Naive B cell (primary cell): Measurements from ENCODE around the gene RAG1. TPM values are rescaled to one million over a fixed set of nuclear protein-coding genes. Genes with fewer than 3 reads are reported as not detected.

Source experiments
- ATAC-seq, 2 donors: fragments of 150-1000 bp; cut with Tn5 transposase; 2 replicates each; pipeline ENCODE4 v1.10.0; 2021; ENCODE audit warnings: low read depth in 2 of 2, mild to moderate bottlenecking in 2 of 2, moderate library complexity in 2 of 2
- DNase-seq: peaks from one replicate; pipeline ENCODE4 v3.0.0; 2022
- H3K27ac Mint-ChIP-seq, 6 donors: one replicate each; pipeline ENCODE4 v1.8.0; 2020 to 2022; ENCODE audit warnings: mild to moderate bottlenecking in 6 of 6, mixed read lengths in 6 of 6, moderate library complexity in 5 of 6, inconsistent platforms in 2 of 6
- H3K27me3 Mint-ChIP-seq, 3 donors: one replicate each; pipeline ENCODE4 v1.8.0; 2021 to 2022; ENCODE audit warnings: mixed read lengths in 3 of 3, mild to moderate bottlenecking in 1 of 3
- H3K36me3 Mint-ChIP-seq, 2 donors: one replicate each; pipeline ENCODE4 v1.8.0; 2020 to 2022; ENCODE audit warnings: mixed read lengths in 2 of 2, inconsistent platforms in 1 of 2, mild to moderate bottlenecking in 1 of 2
- H3K4me1 Mint-ChIP-seq, 3 donors: one replicate each; pipeline ENCODE4 v1.8.0; 2020 to 2022; ENCODE audit warnings: mixed read lengths in 3 of 3, inconsistent platforms in 1 of 3, mild to moderate bottlenecking in 1 of 3, moderate library complexity in 1 of 3
- H3K4me3 Mint-ChIP-seq, 8 donors: one replicate each; pipeline ENCODE4 v1.8.0; 2020 to 2022; ENCODE audit warnings: mild to moderate bottlenecking in 8 of 8, mixed read lengths in 8 of 8, moderate library complexity in 8 of 8, inconsistent platforms in 2 of 8
- H3K9me3 Mint-ChIP-seq, 7 donors: one replicate each; pipeline ENCODE4 v1.8.0; 2020 to 2022; ENCODE audit warnings: mixed read lengths in 7 of 7, mild to moderate bottlenecking in 5 of 7, inconsistent platforms in 2 of 7, moderate library complexity in 1 of 7
- polyA plus RNA-seq, 6 donors: library from polyadenylated mRNA; unstranded; fragments of 300-500 nt; fragmentation: Illumina TruSeq; gene quantifications; one replicate each; pipeline ENCODE4 v1.2.3, GENCODE V29; 2021; ENCODE audit warnings: low read depth in 6 of 6

The RAG1 gene
- polyA plus RNA-seq, 6 donors from 2014 or later = 0.23 to 1.3 (median 0.43) TPM; not detected in 3

- Mint-ChIP-seq H3K9me3 (no peaks in the 10 kb centered on the region), H3K4me3 (no peak overlapping the region), H3K36me3 (no peaks in the 10 kb centered on the region), H3K4me1 (peaks cover 5 to 9% (median 8%) of the 10 kb centered on the region in 3 donors), H3K27me3 (peaks cover 30 to 43% (median 40%) of the 10 kb centered on the region in 3 donors), H3K27ac (no peak overlapping the region)
- no peak for ATAC-seq
- DNase-seq = no peak
These were observed 1.3 kb upstream of the RAG1 start for GRCh38 chr11:36566407-36567053.

- H3K4me1 Mint-ChIP-seq = peaks cover 8 to 10% (median 9%) of the 10 kb centered on the region in 3 donors
- no peak overlapping the region for H3K4me3 Mint-ChIP-seq
- no peaks in the 10 kb centered on the region for H3K9me3 Mint-ChIP-seq
- H3K27me3 Mint-ChIP-seq = peaks cover 49 to 62% (median 56%) of the 10 kb centered on the region in 3 donors
- peak overlapping the region in 1 of 6 donors; percentile 68 for H3K27ac Mint-ChIP-seq
- DNase-seq (no peak), ATAC-seq (no peak)
- peaks cover 5 to 6% of the 10 kb centered on the region in 2 donors for H3K36me3 Mint-ChIP-seq
These were observed 1.3 kb downstream of the RAG1 start for GRCh38 chr11:36569095-36569494.

GRCh38 chr11:36574486-36574885 lies 6.7 kb downstream of the RAG1 start:
- no peak for DNase-seq
- Mint-ChIP-seq H3K4me3 (peak overlapping the region in 1 of 8 donors; percentile 45), H3K27ac (no peak overlapping the region), H3K27me3 (peaks cover 37 to 46% (median 37%) of the 10 kb centered on the region in 3 donors), H3K9me3 (no peaks in the 10 kb centered on the region), H3K4me1 (peaks cover 0 to 8% (median 0%) of the 10 kb centered on the region in 3 donors), H3K36me3 (peaks cover 7 to 18% of the 10 kb centered on the region in 2 donors)
- ATAC-seq = no peak

- peaks cover 0 to 8% (median 0%) of the 10 kb centered on the region in 3 donors for H3K4me1 Mint-ChIP-seq
- no peak for ATAC-seq
- no peak overlapping the region for H3K4me3 Mint-ChIP-seq
- DNase-seq = no peak
- H3K36me3 Mint-ChIP-seq = peaks cover 7 to 24% of the 10 kb centered on the region in 2 donors
- peaks cover 24 to 33% (median 29%) of the 10 kb centered on the region in 3 donors for H3K27me3 Mint-ChIP-seq
- peaks cover 0 to 12% (median 6%) of the 10 kb centered on the region in 7 donors for H3K9me3 Mint-ChIP-seq
- H3K27ac Mint-ChIP-seq = no peak overlapping the region
These were observed 9.6 kb downstream of the RAG1 start for GRCh38 chr11:36577373-36577772.

GRCh38 chr11:36577859-36578258 lies 10.1 kb downstream of the RAG1 start:
- no peak for DNase-seq
- peaks cover 22 to 30% (median 26%) of the 10 kb centered on the region in 3 donors for H3K27me3 Mint-ChIP-seq
- peaks cover 0 to 8% (median 0%) of the 10 kb centered on the region in 3 donors for H3K4me1 Mint-ChIP-seq
- no peak for ATAC-seq
- no peak overlapping the region for H3K4me3 Mint-ChIP-seq
- peaks cover 7 to 26% of the 10 kb centered on the region in 2 donors for H3K36me3 Mint-ChIP-seq
- peaks cover 0 to 13% (median 6%) of the 10 kb centered on the region in 7 donors for H3K9me3 Mint-ChIP-seq
- H3K27ac Mint-ChIP-seq = peak overlapping the region in 1 of 6 donors; percentile 36

GRCh38 chr11:36578458-36578857 lies 10.7 kb downstream of the RAG1 start:
- peaks cover 7 to 26% of the 10 kb centered on the region in 2 donors for H3K36me3 Mint-ChIP-seq
- H3K27ac Mint-ChIP-seq = no peak overlapping the region

GRCh38 chr11:36581536-36581935 lies 13.7 kb downstream of the RAG1 start:
- DNase-seq = no peak
- Mint-ChIP-seq H3K4me3 (no peak overlapping the region), H3K9me3 (peaks cover 0 to 13% (median 6%) of the 10 kb centered on the region in 7 donors), H3K36me3 (peaks cover 0 to 9% of the 10 kb centered on the region in 2 donors), H3K27me3 (peaks cover 0 to 11% (median 11%) of the 10 kb centered on the region in 3 donors), H3K27ac (no peak overlapping the region), H3K4me1 (no peaks in the 10 kb centered on the region)
- ATAC-seq = no peak

More at GRCh38 chr11:36578458-36578857, 10.7 kb downstream of the RAG1 start:
- no peak for DNase-seq
- H3K4me1 Mint-ChIP-seq = peaks cover 0 to 8% (median 0%) of the 10 kb centered on the region in 3 donors
- H3K9me3 Mint-ChIP-seq = peaks cover 0 to 13% (median 6%) of the 10 kb centered on the region in 7 donors
- no peak for ATAC-seq
- no peak overlapping the region for H3K4me3 Mint-ChIP-seq
- H3K27me3 Mint-ChIP-seq = peaks cover 20 to 30% (median 25%) of the 10 kb centered on the region in 3 donors

GRCh38 chr11:36583667-36584066 lies 15.9 kb downstream of the RAG1 start:
- Mint-ChIP-seq H3K27ac (no peak overlapping the region), H3K9me3 (peaks cover 0 to 13% (median 6%) of the 10 kb centered on the region in 7 donors), H3K27me3 (peaks cover 7 to 19% (median 9%) of the 10 kb centered on the region in 3 donors), H3K36me3 (peaks cover 0 to 9% of the 10 kb centered on the region in 2 donors), H3K4me3 (no peak overlapping the region), H3K4me1 (peaks cover 0 to 7% (median 2%) of the 10 kb centered on the region in 3 donors)
- no peak for ATAC-seq
- no peak for DNase-seq

GRCh38 chr11:36586543-36586942 lies 18.7 kb downstream of the RAG1 start:
- Mint-ChIP-seq H3K27me3 (peaks cover 13 to 19% (median 14%) of the 10 kb centered on the region in 3 donors), H3K4me1 (peaks cover 0 to 7% (median 2%) of the 10 kb centered on the region in 3 donors), H3K9me3 (peaks cover 0 to 9% (median 6%) of the 10 kb centered on the region in 7 donors), H3K36me3 (peaks cover 0 to 9% of the 10 kb centered on the region in 2 donors), H3K27ac (peak overlapping the region in 1 of 6 donors; percentile 5), H3K4me3 (peak overlapping the region in 2 of 8 donors; percentile 44 to 63)
- ATAC-seq (peak; percentile 76 to 90), DNase-seq (peak; percentile 34)

GRCh38 chr11:36588099-36588498 lies 20.3 kb downstream of the RAG1 start:
- no peaks in the 10 kb centered on the region for H3K9me3 Mint-ChIP-seq
- no peak overlapping the region for H3K27ac Mint-ChIP-seq
- ATAC-seq = no peak
- H3K36me3 Mint-ChIP-seq = no peaks in the 10 kb centered on the region
- peaks cover 15 to 25% (median 20%) of the 10 kb centered on the region in 3 donors for H3K27me3 Mint-ChIP-seq
- H3K4me3 Mint-ChIP-seq = no peak overlapping the region
- DNase-seq = no peak
- H3K4me1 Mint-ChIP-seq = peaks cover 0 to 7% (median 2%) of the 10 kb centered on the region in 3 donors

- Mint-ChIP-seq H3K36me3 (no peaks in the 10 kb centered on the region), H3K4me1 (peaks cover 6 to 17% (median 13%) of the 10 kb centered on the region in 3 donors), H3K4me3 (no peak overlapping the region), H3K27me3 (peaks cover 33 to 42% (median 38%) of the 10 kb centered on the region in 3 donors), H3K9me3 (no peaks in the 10 kb centered on the region), H3K27ac (peak overlapping the region in 1 of 6 donors; percentile 21)
- ATAC-seq = no peak
- no peak for DNase-seq
These were observed 22.7 kb downstream of the RAG1 start for GRCh38 chr11:36590513-36590912.

GRCh38 chr11:36591433-36591832 lies 23.6 kb downstream of the RAG1 start:
- no peak overlapping the region for H3K27ac Mint-ChIP-seq
- H3K9me3 Mint-ChIP-seq = no peaks in the 10 kb centered on the region
- no peaks in the 10 kb centered on the region for H3K36me3 Mint-ChIP-seq
- ATAC-seq (no peak), DNase-seq (no peak)
- peaks cover 6 to 17% (median 13%) of the 10 kb centered on the region in 3 donors for H3K4me1 Mint-ChIP-seq
- H3K27me3 Mint-ChIP-seq = peaks cover 33 to 51% (median 44%) of the 10 kb centered on the region in 3 donors
- no peak overlapping the region for H3K4me3 Mint-ChIP-seq

GRCh38 chr11:36594316-36594989 lies 26.6 kb downstream of the RAG1 start, which contains the start of gene IFTAP:
Gene IFTAP, plus strand, starts transcription at chr11:36594502. Its CDS starts 15,602 bp downstream, at chr11:36610104.
- peak within 1 kb of the TSS in 4 of 6 donors; percentile 40 to 88 (median 58) for H3K27ac Mint-ChIP-seq
- H3K9me3 Mint-ChIP-seq = no peaks in the 10 kb centered on the region
- H3K4me1 Mint-ChIP-seq = peaks cover 9 to 17% (median 11%) of the 10 kb centered on the region in 3 donors
- peak; percentile 45 to 67 for ATAC-seq
- peak; percentile 21 for DNase-seq
- no peaks in the 10 kb centered on the region for H3K36me3 Mint-ChIP-seq
- peak within 1 kb of the TSS; percentile 80 to 95 (median 92) for H3K4me3 Mint-ChIP-seq
- H3K27me3 Mint-ChIP-seq = peaks cover 35 to 51% (median 39%) of the 10 kb centered on the region in 3 donors
